ENCODE measurements around the gene AJAP1. TPM values are rescaled to one million over a fixed set of nuclear protein-coding genes. Genes with fewer than 3 reads are reported as not detected.
"Not testable (repeated sequence)": the region's sequence is repeated elsewhere in the genome, so short reads cannot be mapped to it uniquely, and the experiment has no call there.

The AJAP1 gene
- polyA plus RNA-seq, 1 of the 3 experiments (the other 2 are of a cell fraction) = not detected

- TF ChIP-seq, protein P1, sequence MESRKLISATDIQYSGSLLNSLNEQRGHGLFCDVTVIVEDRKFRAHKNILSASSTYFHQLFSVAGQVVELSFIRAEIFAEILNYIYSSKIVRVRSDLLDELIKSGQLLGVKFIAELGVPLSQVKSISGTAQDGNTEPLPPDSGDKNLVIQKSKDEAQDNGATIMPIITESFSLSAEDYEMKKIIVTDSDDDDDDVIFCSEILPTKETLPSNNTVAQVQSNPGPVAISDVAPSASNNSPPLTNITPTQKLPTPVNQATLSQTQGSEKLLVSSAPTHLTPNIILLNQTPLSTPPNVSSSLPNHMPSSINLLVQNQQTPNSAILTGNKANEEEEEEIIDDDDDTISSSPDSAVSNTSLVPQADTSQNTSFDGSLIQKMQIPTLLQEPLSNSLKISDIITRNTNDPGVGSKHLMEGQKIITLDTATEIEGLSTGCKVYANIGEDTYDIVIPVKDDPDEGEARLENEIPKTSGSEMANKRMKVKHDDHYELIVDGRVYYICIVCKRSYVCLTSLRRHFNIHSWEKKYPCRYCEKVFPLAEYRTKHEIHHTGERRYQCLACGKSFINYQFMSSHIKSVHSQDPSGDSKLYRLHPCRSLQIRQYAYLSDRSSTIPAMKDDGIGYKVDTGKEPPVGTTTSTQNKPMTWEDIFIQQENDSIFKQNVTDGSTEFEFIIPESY (IDR thresholded peaks at IDR 0.05; ENCODE audit: borderline replicate concordance, low read depth) = no peak
- no peak for TF ChIP-seq MXI1 (IDR thresholded peaks at IDR 0.05; ENCODE audit: low read depth, low read length)
- no peak for TF ChIP-seq RXRA (IDR thresholded peaks at IDR 0.05; ENCODE audit: borderline replicate concordance, low read depth)
- no peak for TF ChIP-seq ELF1 (IDR thresholded peaks at IDR 0.05)
These were observed 11.0 kb downstream of the AJAP1 start (continued) for GRCh38 chr1:4665456-4665855.

DNA sequence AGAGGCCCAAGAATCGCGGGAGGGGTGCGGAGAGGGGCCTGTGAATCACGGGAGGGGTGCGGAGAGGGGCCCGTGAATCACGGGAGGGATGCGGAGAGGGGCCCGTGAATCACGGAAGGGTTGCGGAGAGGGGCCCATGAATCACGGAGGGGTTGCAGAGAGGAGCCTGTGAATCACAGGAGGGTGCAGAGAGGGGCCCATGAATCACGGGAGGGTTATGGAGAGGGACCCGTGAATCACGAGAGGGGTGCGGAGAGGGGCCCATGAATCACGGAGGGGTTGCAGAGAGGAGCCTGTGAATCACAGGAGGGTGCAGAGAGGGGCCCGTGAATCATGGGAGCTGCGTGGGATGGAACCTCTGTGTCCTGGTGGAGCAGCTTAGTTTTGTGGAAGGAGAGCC, 12.3 kb downstream of the AJAP1 start:
- H3K36me3 ChIP-seq (replicated peaks in 1 of 2; ENCODE audit: control insufficient read depth in 1 of 2, insufficient read depth in 2 of 2, low read length in 1 of 2); POLR2A ChIA-PET; H4K20me1 ChIP-seq (ENCODE audit: insufficient read depth); H3K9me3 ChIP-seq; H3F3A ChIP-seq (replicated peaks; ENCODE audit: insufficient read depth); H3K4me1 ChIP-seq (ENCODE audit: control insufficient read depth in 1 of 2, insufficient read depth in 2 of 2, low read depth in 1 of 2, low read length in 1 of 2); H3K27ac ChIP-seq (ENCODE audit: low read depth in 2 of 2, low read length in 1 of 2); H3K4me2 ChIP-seq; H3K9ac ChIP-seq; H2AFZ ChIP-seq (ENCODE audit: low read depth); DNase-seq; H3K9me2 ChIP-seq; H3K79me2 ChIP-seq (ENCODE audit: insufficient read depth); H3K27me3 ChIP-seq (ENCODE audit: insufficient read depth); H3K4me3 ChIP-seq (ENCODE audit: low read depth in 2 of 2, low read length in 1 of 2): not testable (repeated sequence)
- 62% methylated on average over 19 of the region's 19 CpGs for WGBS (ENCODE audit: low lambda C conversion rate)
- CTCF ChIA-PET = interaction anchor here (3.7 kb wide), 1 partner anchor 12 kb away, joined by 21 read pairs; the partner anchor contains the start of gene AJAP1

GRCh38 chr1:4668743-4669700, 14.6 kb downstream of the AJAP1 start:
- H4K20me1 ChIP-seq (ENCODE audit: insufficient read depth) = no peaks in the 10 kb centered on the region
- no peak overlapping the region for H3K9ac ChIP-seq
- TF ChIP-seq IRF3 (IDR thresholded peaks at IDR 0.05; ENCODE audit: low read depth, low read length) (no peak), RFX5 (IDR thresholded peaks at IDR 0.05; ENCODE audit: low read length) (no peak), FOXJ3 (CRISPR knock-in tag; IDR thresholded peaks at IDR 0.05) (no peak), GABPA (IDR thresholded peaks at IDR 0.05; ENCODE audit: low read depth) (no peak), TAF1 (IDR thresholded peaks at IDR 0.05; ENCODE audit: borderline replicate concordance, low read depth, low read length) (no peak), USF2 (IDR thresholded peaks at IDR 0.05; ENCODE audit: borderline replicate concordance, low read depth, low read length) (no peak), YY1 (IDR thresholded peaks at IDR 0.05; ENCODE audit: low read depth) (no peak)
- TF ChIP-seq, protein P2, sequence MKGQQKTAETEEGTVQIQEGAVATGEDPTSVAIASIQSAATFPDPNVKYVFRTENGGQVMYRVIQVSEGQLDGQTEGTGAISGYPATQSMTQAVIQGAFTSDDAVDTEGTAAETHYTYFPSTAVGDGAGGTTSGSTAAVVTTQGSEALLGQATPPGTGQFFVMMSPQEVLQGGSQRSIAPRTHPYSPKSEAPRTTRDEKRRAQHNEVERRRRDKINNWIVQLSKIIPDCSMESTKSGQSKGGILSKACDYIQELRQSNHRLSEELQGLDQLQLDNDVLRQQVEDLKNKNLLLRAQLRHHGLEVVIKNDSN (IDR thresholded peaks at IDR 0.05; ENCODE audit: borderline replicate concordance, low read depth) = no peak
- no peaks in the 10 kb centered on the region; a peak in 1 of 4 replicates for H3K4me1 ChIP-seq (ENCODE audit: control insufficient read depth in 1 of 2, insufficient read depth in 2 of 2, low read depth in 1 of 2, low read length in 1 of 2)
- no peaks in the 10 kb centered on the region for H3K36me3 ChIP-seq (replicated peaks in 1 of 2; ENCODE audit: control insufficient read depth in 1 of 2, insufficient read depth in 2 of 2, low read length in 1 of 2)
- H3K79me2 ChIP-seq (ENCODE audit: insufficient read depth) = no peaks in the 10 kb centered on the region
- H3K4me3 ChIP-seq (ENCODE audit: low read depth in 2 of 2, low read length in 1 of 2) = no peak overlapping the region
- POLR2A ChIA-PET = no interaction called here
- 21% methylated on average over 12 of the region's 13 CpGs for WGBS (ENCODE audit: low lambda C conversion rate)
- no peaks in the 10 kb centered on the region for H3K9me2 ChIP-seq
- H3K4me2 ChIP-seq = no peak overlapping the region
- H2AFZ ChIP-seq (ENCODE audit: low read depth) = no peak overlapping the region
- H3K9me3 ChIP-seq = no peaks in the 10 kb centered on the region
- H3K27me3 ChIP-seq (ENCODE audit: insufficient read depth) = no peaks in the 10 kb centered on the region
- CTCF ChIA-PET = interaction anchor here (1.7 kb wide), 1 partner anchor 13 kb away, joined by 7 read pairs; no protein-coding TSS in a partner anchor
- no peaks in the 10 kb centered on the region for H3F3A ChIP-seq (replicated peaks; ENCODE audit: insufficient read depth)
- DNase-seq = no peak
- no peak overlapping the region for H3K27ac ChIP-seq (ENCODE audit: low read depth in 2 of 2, low read length in 1 of 2)

Measured in SK-N-SH (cell line).